Choroid plexus epithelial cell (primary cell): Measurements from ENCODE around the gene NEDD4L.
A peak's percentile ranks its signal among the peaks of the same experiment; 100 is the strongest.

Experiments
- DNase-seq: peaks from one replicate; pipeline ENCODE4 v3.0.0-alpha.2; 2010; ENCODE audit warnings: low read depth
- H3K4me3 ChIP-seq: 2 replicates; pipeline ENCODE4 v1.5.1; 2011; ENCODE audit warnings: low read depth, mild to moderate bottlenecking, control low read depth, low read length, moderate library complexity
- CTCF ChIP-seq: conservative IDR thresholded peaks from 2 replicates; pipeline ENCODE4 v1.5.1; 2011; ENCODE audit warnings: low read depth, mild to moderate bottlenecking, control low read depth, inconsistent platforms, low read length, moderate library complexity

The NEDD4L gene

DNA sequence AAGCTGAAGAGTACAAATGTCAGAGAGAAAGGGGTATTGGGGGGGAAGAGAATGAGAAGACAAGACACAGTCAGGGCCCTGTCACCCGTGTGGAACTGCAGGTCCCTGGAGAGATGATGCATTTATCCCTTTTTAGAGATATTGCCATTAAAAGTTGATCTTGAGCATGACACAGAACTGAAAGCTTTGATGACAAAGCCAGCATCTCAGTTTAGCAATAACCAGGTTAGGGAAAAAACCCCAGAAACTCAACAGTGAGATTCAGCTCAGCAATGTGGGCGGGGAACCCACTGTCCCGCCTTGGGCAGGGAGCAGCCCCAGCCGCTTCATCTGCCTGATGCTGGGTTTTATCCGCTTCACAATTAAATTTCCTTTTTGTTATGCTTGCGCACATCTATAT lies 181.1 kb downstream of the NEDD4L start:
- H3K4me3 ChIP-seq, result no peak overlapping the region
- DNase-seq, result no peak
- TF ChIP-seq CTCF, result no peak

- TF ChIP-seq CTCF, result no peak
- no peak for DNase-seq
These were observed 182.4 kb downstream of the NEDD4L start for GRCh38 chr18:58226429-58226828.

DNA sequence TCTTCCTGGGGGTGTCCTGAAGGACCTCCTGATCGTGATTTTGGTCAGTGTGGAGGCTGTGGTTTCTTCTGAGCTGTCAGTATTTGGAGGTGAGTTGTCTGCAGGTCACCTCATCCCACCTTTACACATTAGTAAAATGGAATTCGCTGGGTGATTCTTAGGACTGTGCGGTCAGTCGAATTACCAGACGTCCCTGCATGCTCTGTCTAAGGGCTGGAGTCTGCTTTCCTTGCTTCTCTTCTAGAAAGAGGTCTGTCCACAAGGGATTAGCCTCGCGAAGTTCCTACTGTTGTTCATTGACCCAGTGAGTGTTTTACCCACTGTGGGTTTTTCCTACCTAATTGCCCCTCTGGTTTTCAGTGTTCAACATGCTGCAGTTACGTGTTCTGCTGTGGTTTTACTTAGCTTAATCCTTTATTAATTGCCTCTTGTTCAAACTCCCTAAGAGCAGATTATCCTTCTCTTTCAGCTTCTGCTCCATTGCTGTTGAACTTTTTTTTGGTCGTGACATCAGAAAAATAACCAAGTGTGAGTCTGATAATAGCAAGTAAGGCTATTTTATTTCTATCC lies 183.4 kb downstream of the NEDD4L start:
- no peak for DNase-seq
- H3K4me3 ChIP-seq, result no peak overlapping the region
- TF ChIP-seq CTCF, result no peak

More at GRCh38 chr18:58226429-58226828, 182.4 kb downstream of the NEDD4L start:
- H3K4me3 ChIP-seq, result no peak overlapping the region

- DNase-seq, result no peak
- no peak for TF ChIP-seq CTCF
- no peak overlapping the region for H3K4me3 ChIP-seq
These were observed 184.2 kb downstream of the NEDD4L start for GRCh38 chr18:58228176-58228575.

DNA sequence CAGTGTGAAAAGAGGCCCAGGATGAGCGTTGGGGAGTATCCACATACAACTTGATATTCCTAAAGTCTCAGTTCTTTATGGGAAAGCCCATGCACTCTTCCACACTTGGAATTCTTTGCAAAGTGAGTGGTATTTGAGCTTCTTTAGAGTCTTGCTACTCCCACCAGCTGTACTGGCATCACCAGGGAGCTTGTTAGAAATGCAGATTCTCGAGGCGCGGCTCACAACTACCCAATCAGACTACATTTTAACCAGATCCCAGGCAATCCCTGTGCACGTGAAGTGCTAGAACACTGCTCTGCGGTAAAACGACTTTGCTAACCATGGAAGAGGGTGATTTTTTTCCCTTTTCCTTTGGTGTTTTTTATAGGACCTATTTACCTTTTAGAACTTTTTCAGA lies 184.7 kb downstream of the NEDD4L start:
- DNase-seq, result no peak
- no peak overlapping the region for H3K4me3 ChIP-seq
- no peak for TF ChIP-seq CTCF

- DNase-seq, result no peak
- no peak overlapping the region for H3K4me3 ChIP-seq
- no peak for TF ChIP-seq CTCF
These were observed 185.1 kb downstream of the NEDD4L start for GRCh38 chr18:58229162-58229561.

DNA sequence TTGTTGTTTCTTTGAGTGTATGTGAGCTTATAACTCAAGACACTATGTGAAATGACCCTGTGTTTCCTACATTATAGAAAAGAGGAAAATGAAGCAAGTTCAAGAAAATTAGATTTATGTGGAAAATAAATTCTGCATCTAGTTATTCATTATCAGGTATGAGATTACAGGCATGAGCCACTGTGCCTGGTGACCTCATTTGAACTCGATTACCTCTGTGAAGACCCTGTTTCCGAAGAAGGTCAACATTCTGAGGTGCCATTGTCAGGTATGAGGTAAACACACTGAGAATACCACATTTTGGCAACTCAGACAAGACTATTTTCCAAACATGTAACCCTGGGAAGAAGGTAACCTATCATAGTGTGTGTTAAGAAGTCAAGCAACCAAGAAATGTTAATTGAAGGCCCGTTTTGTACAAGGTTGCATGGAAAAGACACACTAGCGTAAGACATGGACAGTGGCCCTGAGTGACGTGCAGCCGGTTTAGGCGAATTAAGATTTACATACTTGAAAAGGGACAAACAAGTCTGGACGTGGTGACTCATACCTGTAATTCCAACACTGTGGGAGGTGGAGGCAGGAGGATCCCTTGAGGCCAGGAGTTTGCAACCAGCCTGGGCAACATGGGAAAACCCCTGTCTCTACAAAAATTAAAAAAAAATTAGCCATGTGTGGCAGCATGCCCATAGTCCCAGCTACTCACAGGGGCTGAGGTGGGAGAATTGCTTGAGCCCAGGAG lies 186.6 kb downstream of the NEDD4L start:
- H3K4me3 ChIP-seq, result no peak overlapping the region
- peak; percentile 44 for DNase-seq
- TF ChIP-seq CTCF, result no peak
